Measurements from ENCODE around the gene IRF2BP2.
"Not testable (repeated sequence)": the region's sequence is repeated elsewhere in the genome, so short reads cannot be mapped to it uniquely, and the experiment has no call there.

Gene IRF2BP2

DNA sequence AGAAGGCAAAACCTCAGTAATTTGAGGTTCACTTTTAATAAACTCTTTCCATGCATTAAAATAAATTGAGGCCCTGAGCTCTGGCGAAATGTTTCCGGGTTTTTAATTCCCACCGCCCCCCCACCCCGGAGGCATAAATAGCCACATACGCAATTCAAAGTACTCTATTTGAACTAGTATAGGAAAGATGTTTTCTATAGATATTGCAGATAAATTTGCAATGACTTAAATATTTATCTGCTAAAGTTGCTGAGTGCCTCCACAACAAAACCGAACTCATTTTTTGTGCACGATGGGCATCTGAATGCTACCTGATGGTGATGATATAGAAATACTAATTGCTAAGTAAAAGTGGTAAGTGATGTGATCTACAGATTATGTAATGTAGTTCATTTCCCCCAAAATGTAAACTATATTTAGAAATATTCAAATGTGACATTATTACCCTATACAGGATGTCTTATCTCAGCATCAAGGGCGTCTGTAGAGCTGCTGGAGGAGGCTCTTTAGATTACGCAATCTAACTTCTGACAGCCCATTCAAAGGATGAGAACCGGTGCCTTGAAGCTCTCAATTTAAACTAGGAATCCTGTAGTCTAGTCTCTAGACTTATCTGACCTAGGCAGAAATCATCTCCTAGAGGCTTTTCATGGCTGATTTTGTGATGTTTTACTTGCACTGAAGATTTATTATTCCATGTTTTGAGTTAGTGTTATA is 8.5 kb downstream of the IRF2BP2 start:
- no peak for DNase-seq (ENCODE audit: low read depth)
- no peak for TF ChIP-seq CTCF (IDR thresholded peaks at IDR 0.05; ENCODE audit: control insufficient read depth, insufficient read depth, low read depth, low read length, missing control alignments)
- no peak overlapping the region for H3K4me3 ChIP-seq (ENCODE audit: control insufficient read depth, low read depth, low read length)

GRCh38 chr1:234600418-234601281 is 9.3 kb downstream of the IRF2BP2 start:
- DNase-seq (ENCODE audit: low read depth): no peak
- no peak for TF ChIP-seq CTCF (IDR thresholded peaks at IDR 0.05; ENCODE audit: control insufficient read depth, insufficient read depth, low read depth, low read length, missing control alignments)
- peak overlapping the region; percentile 40 for H3K4me3 ChIP-seq (ENCODE audit: control insufficient read depth, low read depth, low read length)

- no peak for DNase-seq (ENCODE audit: low read depth)
- peak overlapping the region; percentile 57 for H3K4me3 ChIP-seq (ENCODE audit: control insufficient read depth, low read depth, low read length)
- TF ChIP-seq CTCF (IDR thresholded peaks at IDR 0.05; ENCODE audit: control insufficient read depth, insufficient read depth, low read depth, low read length, missing control alignments): no peak
These were observed 10.2 kb downstream of the IRF2BP2 start for GRCh38 chr1:234599617-234600417.

DNA sequence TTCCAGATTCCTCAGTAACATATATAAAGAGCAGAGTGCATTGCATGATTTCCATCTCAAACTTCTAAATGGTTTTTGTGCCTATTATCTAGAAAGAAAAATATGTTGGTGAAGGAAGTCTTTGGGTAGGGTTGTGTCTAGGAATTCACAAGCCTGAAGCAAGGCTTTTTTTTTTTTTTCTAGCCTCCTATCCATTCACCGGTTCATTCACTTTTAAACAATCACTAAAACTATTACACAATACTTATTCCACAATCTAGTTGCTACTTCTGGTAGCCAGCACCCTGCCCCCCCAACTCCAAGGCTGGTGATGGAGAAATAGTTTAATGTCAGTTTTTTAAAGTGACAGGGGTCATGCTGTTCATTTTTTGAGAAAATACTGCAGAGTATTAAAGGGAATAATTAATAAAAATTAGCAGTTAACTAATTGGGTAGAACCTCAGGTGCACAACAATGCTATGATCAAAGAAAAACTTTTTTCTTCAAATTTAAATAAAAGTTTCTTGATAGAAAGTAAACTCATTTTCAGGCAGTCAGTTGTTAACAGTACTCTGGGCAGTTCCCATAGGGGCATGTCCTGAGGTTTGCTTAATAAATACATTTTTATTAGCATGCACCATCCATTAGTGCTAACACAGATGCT is 10.9 kb downstream of the IRF2BP2 start:
- TF ChIP-seq CTCF (IDR thresholded peaks at IDR 0.05; ENCODE audit: control insufficient read depth, insufficient read depth, low read depth, low read length, missing control alignments): no peak
- no peak for DNase-seq (ENCODE audit: low read depth)
- peak overlapping the region; percentile 57 for H3K4me3 ChIP-seq (ENCODE audit: control insufficient read depth, low read depth, low read length)

- peak; percentile 72 for TF ChIP-seq CTCF (IDR thresholded peaks at IDR 0.05; ENCODE audit: control insufficient read depth, insufficient read depth, low read depth, low read length, missing control alignments)
- DNase-seq (ENCODE audit: low read depth): no peak
These were observed 12.1 kb downstream of the IRF2BP2 start for GRCh38 chr1:234597894-234598293.

DNA sequence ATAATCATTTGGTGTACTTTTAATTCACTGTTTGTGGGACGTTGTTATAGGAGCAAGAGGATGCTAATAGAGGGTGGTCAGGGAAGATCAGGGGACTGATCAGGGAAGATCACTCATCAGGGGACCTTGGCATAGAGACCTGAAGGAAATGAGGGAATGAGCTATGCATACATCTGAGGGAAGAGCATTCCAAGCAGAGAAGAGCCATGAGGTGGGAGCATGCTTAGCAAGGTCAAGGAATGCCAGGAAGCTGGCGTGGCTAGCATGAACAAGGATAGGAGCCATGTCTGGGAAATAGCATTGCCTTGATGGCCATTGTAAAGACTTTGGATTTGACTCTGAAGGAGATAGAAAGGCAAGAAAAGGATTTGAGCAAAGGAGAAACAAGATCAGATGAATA is 14.1 kb downstream of the IRF2BP2 start:
- TF ChIP-seq CTCF (IDR thresholded peaks at IDR 0.05; ENCODE audit: control insufficient read depth, insufficient read depth, low read depth, low read length, missing control alignments): no peak
- DNase-seq (ENCODE audit: low read depth): no peak
- no peak overlapping the region for H3K4me3 ChIP-seq (ENCODE audit: control insufficient read depth, low read depth, low read length)

More at GRCh38 chr1:234597894-234598293, 12.1 kb downstream of the IRF2BP2 start:
- H3K4me3 ChIP-seq (ENCODE audit: control insufficient read depth, low read depth, low read length): no peak overlapping the region

DNA sequence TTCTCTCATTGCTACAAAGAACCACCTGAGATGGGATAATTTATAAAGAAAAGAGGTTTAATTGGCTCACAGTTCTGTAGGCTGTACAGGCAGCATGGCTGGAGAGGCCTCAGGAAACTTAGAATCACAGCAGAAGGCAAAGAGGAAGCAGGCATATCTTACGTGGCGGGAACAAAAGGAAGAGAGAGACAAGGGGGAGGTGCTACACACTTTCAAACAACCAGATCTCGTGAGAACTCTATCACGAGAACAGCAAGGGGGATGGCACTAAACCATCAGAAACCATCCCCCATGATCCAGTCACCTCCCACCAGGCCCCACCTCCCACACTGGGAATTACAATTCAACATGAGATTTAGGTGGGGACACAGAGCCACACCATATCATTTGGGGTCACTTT is 15.4 kb downstream of the IRF2BP2 start:
- not testable (repeated sequence) for H3K4me3 ChIP-seq (ENCODE audit: control insufficient read depth, low read depth, low read length)

More for the DNA sequence above, 15.4 kb downstream of the IRF2BP2 start:
- DNase-seq (ENCODE audit: low read depth): not testable (repeated sequence)
